ENCODE data around the gene IL1RAPL1.

The IL1RAPL1 gene

GRCh38 chrX:29671421-29671820 is 1084.2 kb downstream of the IL1RAPL1 start:
- DNase-seq, result no peak

DNA sequence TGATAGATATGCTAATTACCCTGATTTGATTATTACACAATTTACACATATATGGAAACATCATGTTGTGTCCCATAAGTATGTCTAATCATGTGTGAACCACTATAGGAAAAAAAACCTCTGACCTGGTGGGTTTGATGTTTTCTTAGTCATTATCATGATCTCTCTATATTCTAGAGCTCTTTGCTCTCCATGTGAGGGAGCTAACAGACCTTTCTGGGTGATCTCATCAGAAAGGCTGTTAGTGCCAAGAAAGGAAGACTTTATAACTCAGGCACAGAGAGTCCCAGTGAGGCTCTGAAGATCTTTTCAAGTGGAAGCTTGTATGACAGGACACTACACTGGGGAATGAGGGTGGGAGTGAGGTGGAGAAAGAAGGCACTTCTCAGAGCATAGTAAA is 1100.4 kb downstream of the IL1RAPL1 start:
- DNase-seq, result no peak

- no peak for DNase-seq
Observed at GRCh38 chrX:29690061-29690460, 1102.8 kb downstream of the IL1RAPL1 start.

GRCh38 chrX:29691044-29691443 is 1103.8 kb downstream of the IL1RAPL1 start:
- DNase-seq, result no peak

- no peak for DNase-seq
Observed at GRCh38 chrX:29693912-29694311, 1106.7 kb downstream of the IL1RAPL1 start.

GRCh38 chrX:29699239-29699638 is 1112.0 kb downstream of the IL1RAPL1 start:
- no peak for DNase-seq

GRCh38 chrX:29707088-29707487 is 1119.8 kb downstream of the IL1RAPL1 start:
- DNase-seq, result no peak

- DNase-seq, result no peak
Observed at GRCh38 chrX:29721152-29721551, 1133.9 kb downstream of the IL1RAPL1 start.

- no peak for DNase-seq
Observed at GRCh38 chrX:29724316-29724715, 1137.1 kb downstream of the IL1RAPL1 start.

DNA sequence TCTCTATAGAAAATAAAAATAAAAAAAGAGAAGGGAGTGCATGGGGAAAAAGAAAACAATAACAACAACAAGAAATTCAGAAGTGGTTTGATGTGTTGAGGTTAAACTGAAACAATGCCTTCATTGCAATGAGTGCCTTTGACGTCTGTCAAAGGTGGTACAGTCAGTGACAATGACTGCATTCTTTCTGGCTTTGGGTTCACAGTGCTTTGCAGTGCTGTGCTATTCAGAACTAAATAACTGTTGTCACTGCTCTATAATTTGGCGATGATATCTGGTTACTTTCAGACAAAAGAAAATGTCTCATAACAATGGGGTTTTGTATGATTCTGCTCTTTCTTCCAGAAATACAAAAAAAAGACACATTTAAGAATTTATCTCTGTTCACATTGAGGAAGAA is 1139.6 kb downstream of the IL1RAPL1 start:
- no peak for DNase-seq

DNA sequence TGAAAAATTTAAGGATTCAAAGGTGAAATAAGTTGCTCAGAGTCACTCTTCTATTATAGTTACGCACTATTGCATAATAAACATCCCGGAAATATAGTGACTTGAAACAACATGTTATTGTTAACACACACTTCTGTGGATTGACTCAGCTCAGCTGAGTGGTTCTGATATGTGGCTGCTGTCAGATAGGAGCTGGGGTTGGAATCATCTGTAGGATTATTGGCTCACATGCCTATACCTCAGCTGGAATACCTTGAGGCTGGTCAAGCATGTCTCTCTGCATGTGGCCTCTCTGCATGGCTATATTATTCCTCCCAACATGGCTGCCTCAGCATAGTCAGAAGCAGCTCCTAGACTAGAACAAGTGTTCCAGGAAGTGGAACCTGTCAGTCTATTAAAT is 1141.4 kb downstream of the IL1RAPL1 start:
- DNase-seq, result no peak

DNA sequence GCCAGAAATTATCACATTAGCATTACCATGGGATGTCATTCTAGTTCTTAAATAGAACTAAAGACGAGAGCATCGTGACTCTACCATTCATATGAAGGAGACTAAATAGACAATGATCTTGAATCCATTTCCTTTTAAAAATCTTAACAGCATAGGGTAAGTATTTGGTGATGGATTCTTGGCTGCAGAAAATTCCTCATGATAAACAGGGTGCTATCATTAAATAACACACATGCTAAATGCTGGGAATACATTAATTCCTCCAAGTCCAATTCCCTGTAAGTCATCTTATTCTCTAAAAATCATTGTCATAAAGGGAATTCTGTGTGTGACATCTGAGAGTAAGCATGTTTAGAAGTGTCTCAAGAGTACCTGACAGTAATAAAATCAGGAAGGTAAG is 1157.7 kb downstream of the IL1RAPL1 start:
- no peak for DNase-seq

- no peak for DNase-seq
Observed at GRCh38 chrX:29746326-29746725, 1159.1 kb downstream of the IL1RAPL1 start.

DNA sequence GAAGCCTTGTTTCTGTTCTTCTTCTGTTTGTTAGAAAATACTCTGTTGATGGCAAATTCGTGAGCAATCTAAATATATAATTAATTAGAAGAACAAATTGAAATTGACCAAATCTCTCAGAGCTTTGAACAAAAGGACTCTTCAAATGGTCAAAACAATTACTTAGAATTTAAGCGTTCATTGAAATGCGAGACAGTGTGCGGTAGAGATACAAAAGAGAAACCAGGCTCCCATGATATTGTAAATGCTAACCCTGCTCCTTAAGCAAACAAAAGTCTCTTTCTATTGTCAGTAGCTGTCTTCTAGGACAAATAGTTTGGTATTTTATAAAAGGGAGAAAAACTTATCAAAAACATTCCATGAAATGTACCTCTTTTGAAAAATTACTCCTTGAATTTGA is 1174.8 kb downstream of the IL1RAPL1 start:
- no peak for DNase-seq

DNA sequence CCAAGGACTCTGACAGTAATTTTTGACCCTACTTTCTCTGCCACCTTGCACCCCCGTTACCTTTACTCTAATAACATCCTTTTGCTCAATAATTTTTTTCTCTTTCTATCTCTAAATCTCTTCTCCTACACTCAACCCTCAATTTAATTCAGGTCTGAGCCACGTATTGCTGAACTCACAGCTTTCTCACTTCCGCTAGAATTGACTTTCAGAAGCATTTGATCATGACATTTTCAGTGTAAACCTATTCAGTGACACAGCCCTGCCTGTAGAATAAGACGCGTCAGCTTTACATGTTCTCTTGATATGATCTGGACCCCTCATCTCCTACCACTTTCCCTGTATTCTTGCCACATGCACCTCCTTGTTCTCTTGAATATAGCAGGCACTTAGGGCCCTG is 1188.6 kb downstream of the IL1RAPL1 start:
- no peak for DNase-seq

GRCh38 chrX:29787656-29788055 is 1200.4 kb downstream of the IL1RAPL1 start:
- DNase-seq, result no peak

DNA sequence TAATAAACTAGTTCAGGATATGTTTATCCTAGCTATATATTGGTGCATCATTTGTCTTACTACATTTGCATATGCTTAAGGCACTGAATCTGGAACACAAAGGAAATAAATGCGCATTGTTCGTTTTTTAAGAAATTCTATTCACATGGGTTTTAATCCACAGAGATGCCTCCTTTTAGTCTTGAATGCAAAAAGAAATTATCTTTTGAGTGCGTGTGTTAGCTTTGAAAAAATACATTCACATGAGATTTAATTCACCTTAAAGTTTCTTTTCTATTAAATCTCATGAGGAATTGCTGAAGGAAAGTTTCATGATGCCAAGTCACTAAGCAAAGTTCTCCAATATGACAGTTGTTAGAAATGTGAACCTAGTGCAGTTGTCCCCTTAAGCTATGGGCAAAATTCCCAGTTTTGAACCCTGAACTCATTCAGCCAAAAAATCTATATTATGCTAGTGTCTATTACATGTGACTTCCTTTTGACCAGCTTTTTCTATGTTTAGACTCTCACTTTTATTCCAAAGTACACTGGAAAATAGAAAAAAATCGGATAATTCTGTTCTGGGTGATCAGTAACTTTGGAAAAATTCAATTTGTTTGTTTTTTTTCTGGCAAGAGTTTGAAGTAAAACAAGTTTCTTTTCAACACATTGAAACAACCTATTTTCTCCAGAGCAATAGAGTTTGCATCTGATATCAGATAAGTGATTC is 1201.9 kb downstream of the IL1RAPL1 start:
- no peak for DNase-seq

- DNase-seq, result no peak
Observed at GRCh38 chrX:29792335-29792734, 1205.1 kb downstream of the IL1RAPL1 start.

DNA sequence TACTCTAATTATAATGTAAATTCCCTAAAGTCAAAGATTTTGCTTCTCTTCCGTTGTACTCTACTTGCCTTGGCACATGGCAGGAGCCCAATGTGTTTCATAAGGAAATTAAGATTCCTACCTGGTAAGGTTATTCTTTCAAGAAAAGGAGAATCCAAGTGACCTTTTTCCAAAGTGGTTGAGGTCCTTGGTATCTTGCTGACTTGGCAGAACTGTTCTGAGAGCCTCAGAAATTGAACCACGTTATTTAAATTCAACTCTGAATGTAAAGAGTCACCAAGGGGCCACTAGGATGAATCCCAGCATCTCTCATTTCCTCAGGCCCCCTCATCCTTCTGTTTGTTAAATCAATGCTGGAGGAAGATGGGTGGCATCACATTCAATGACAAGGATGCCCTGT is 1209.9 kb downstream of the IL1RAPL1 start:
- DNase-seq, result no peak

DNA sequence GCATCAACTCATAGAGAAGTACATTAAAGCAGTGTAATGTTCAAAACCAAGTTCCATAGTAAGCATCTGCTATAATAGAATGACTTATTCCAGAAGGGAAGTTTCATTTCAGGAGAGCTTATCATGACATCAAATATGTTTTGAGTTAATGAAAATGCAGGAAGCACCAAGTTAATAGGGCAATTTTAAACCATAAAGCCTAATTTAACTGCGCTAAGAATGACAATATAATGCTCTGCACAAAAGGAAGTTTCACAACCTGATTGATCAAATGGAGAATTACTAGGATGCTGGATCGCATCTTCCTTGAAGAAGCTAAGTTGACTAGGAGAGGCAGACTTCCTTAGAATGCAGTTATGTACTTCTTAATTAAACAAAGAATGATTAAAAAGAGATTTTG is 1211.2 kb downstream of the IL1RAPL1 start:
- no peak for DNase-seq

- DNase-seq, result no peak
Observed at GRCh38 chrX:29813174-29813573, 1225.9 kb downstream of the IL1RAPL1 start.

- DNase-seq, result no peak
Observed at GRCh38 chrX:29824176-29824906, 1237.1 kb downstream of the IL1RAPL1 start.

GRCh38 chrX:29826742-29827141 is 1239.5 kb downstream of the IL1RAPL1 start:
- no peak for DNase-seq

DNA sequence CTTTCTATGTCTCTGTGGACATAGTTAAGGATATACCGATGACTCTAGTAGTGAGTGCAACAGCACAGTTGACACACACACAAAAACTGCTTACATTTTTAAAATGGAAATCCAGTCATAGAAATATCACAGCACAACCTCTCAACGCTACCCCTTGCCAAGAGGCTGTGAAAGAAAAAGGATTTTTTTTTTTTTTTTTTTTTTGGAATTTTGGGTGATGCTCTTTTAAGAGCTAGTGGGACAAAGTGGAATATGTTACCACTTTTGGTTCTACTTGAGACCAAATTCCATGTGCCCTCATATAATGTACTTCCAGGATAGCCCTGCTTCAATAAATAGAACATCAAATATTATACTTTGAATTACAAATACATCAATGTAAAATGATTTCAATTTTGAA is 1247.1 kb downstream of the IL1RAPL1 start:
- DNase-seq, result no peak

DNA sequence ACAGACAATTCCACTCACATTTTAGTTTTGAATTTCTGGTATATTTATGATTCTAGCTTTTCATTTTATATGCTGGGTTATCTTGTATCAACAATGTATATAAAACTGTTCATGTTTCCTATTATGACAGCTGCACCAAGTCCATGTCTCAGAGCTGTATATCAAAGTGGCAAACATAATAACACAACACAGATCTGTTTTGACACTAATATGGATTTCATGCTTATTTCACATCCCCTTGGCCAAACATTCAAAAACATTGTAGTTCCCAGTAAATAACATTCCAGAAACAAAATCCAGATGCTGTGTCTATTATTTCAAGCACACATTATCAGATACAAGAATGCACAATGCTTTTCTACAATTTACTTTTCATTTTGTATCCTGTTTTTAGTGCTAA is 1247.5 kb downstream of the IL1RAPL1 start:
- DNase-seq, result no peak

All from NCI-H510A treated with DMSO at 0.1 percent for 48 hours (cell line).